Measurements from ENCODE around the gene C1orf198. TPM values are rescaled to one million over a fixed set of nuclear protein-coding genes. Genes with fewer than 3 reads are reported as not detected.

C1orf198 gene
- total and polyA plus RNA-seq, 2 of the 8 experiments (the other 6 are each of a cell fraction or from before 2014, with no cell fraction given) = 30.6 to 45.0 TPM

DNA sequence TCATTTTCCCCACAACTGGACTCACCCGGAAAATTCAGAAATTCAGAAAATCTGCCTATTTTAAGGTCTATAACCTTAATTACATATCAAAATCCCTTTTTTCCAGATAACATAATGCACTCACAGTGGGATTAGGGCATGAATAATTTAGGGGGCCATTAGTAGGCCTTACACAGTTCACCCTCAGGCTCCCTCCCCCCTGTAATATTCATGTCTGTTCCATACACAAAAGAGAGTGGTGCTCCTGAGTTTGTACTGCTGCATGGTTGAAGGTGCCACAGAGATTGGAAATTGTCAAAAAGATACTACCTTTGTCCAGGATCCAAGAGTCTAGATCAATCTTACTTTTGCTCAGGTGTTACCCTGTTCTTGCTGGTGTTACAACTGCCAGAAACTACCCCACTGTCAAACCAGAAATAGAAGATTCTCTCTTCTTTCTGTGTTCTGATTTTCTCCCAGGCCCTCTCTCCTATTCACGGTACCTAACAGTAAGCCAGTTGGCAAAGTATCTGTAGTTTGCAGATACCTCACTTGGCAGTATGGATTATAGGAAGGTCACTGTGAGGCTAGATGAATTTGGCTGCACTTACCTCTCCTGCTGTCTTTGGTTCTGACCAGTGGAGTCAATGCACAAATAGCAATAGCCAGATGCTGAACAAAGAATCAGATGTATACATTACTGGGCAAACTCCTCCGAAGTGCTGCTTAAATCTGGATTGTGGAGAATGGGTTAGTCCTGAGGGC, 53.2 kb downstream of the C1orf198 start:
- no peak overlapping the region for H4K8ac ChIP-seq (ENCODE audit: extremely low read depth, insufficient read depth, low read length)
- H3K79me2 ChIP-seq (ENCODE audit: control insufficient read depth in 1 of 2, insufficient read depth in 2 of 2, low read length in 2 of 2) = no peaks in the 10 kb centered on the region
- H3K23me2 ChIP-seq (ENCODE audit: low read depth, low read length) = no peaks in the 10 kb centered on the region
- no peak overlapping the region for H3K23ac ChIP-seq (ENCODE audit: insufficient read length)
- H3K56ac ChIP-seq (replicated peaks; ENCODE audit: insufficient read length, low read depth, low read length) = no peak overlapping the region
- 96% methylated on average over 3 of the region's 3 CpGs; no CpG with 5 or more reads in 1 of the 2 experiments for WGBS, 2 experiments (ENCODE audit: extremely low coverage in 1 of 2, insufficient coverage in 1 of 2, insufficient read length in 1 of 2, insufficient replicate concordance in 2 of 2, low coverage in 1 of 2, low lambda C conversion rate in 2 of 2, missing lambda C conversion rate in 1 of 2)
- H4K20me1 ChIP-seq (replicated peaks in 1 of 2; ENCODE audit: control insufficient read depth in 1 of 2, insufficient read depth in 2 of 2, low read length in 2 of 2) = peaks cover 0 to 1% of the 10 kb centered on the region in 2 experiments
- H3K27ac ChIP-seq (ENCODE audit: low read depth, low read length) = no peak overlapping the region
- ChIA-PET POLR2A (ENCODE audit: partially characterized antibody) (interaction anchor here (0.8 kb wide), 1 partner anchor 15 kb away, joined by 3 read pairs; no protein-coding TSS in a partner anchor), CTCF (ENCODE audit: partially characterized antibody) (interaction anchor here (0.6 to 0.9 kb wide), 3 partner anchors 11 to 18 kb away, joined by 3 to 4 read pairs (median 3); no protein-coding TSS in a partner anchor)
- no peak overlapping the region for H2BK20ac ChIP-seq (ENCODE audit: low read length)
- no peak overlapping the region for H2AK5ac ChIP-seq (ENCODE audit: low read depth, low read length)
- no peaks in the 10 kb centered on the region for H3K79me1 ChIP-seq (ENCODE audit: low read depth, low read length)
- H3K9me3 ChIP-seq (ENCODE audit: insufficient read depth in 2 of 2, low read depth in 1 of 2, low read length in 1 of 2) = 0 out of 4 replicates have a peak, but pooled peaks cover 0 to 5% of the 10 kb centered on the region in 2 experiments
- DNase-seq (ENCODE audit: low read depth in 1 of 2, low spot score in 2 of 2) (no peak), FAIRE-seq (no peak)
- no peak overlapping the region for H2BK15ac ChIP-seq (ENCODE audit: low read length)
- H2BK5ac ChIP-seq (ENCODE audit: low read depth, low read length) = no peak overlapping the region
- H3K18ac ChIP-seq (ENCODE audit: extremely low read depth, low read length) = no peak overlapping the region
- no peak overlapping the region for H2BK12ac ChIP-seq (ENCODE audit: low read depth, low read length)
- H3K14ac ChIP-seq (ENCODE audit: insufficient read length) = no peak overlapping the region
- H2BK120ac ChIP-seq (replicated peaks; ENCODE audit: low read depth, low read length) = no peak overlapping the region
- no peaks in the 10 kb centered on the region for H3K27me3 ChIP-seq (replicated peaks in 1 of 4; ENCODE audit: control insufficient read depth in 3 of 4, extremely low read depth in 1 of 4, insufficient read depth in 3 of 4, low read length in 3 of 4)
- no peak overlapping the region for H4K5ac ChIP-seq (ENCODE audit: insufficient read length, low read depth, low read length)
- no peak overlapping the region for H3K9ac ChIP-seq (replicated peaks in 1 of 4; ENCODE audit: extremely low read depth in 1 of 4, low read depth in 3 of 4, low read length in 3 of 4)
- H2AFZ ChIP-seq (ENCODE audit: low read length) = no peak overlapping the region
- no peaks in the 10 kb centered on the region for H3K36me3 ChIP-seq (ENCODE audit: control insufficient read depth in 2 of 4, insufficient read depth in 4 of 4, low read length in 3 of 4)
- H3K4ac ChIP-seq (replicated peaks; ENCODE audit: insufficient read length, low read depth, low read length) = no peak overlapping the region
- H3K4me1 ChIP-seq (replicated peaks in 1 of 4; ENCODE audit: control insufficient read depth in 3 of 4, insufficient read depth in 4 of 4, low read length in 3 of 4) = no peaks in the 10 kb centered on the region
- H4K91ac ChIP-seq (replicated peaks; ENCODE audit: insufficient read length, low read length) = no peak overlapping the region
- no peak overlapping the region for H3K4me3 ChIP-seq (ENCODE audit: extremely low read depth in 1 of 4, insufficient read depth in 2 of 4, low read depth in 3 of 4, low read length in 4 of 4)
- H3K4me2 ChIP-seq (ENCODE audit: insufficient read depth in 1 of 2, low read depth in 2 of 2, low read length in 2 of 2) = no peak overlapping the region
- TF ChIP-seq, protein P1, sequence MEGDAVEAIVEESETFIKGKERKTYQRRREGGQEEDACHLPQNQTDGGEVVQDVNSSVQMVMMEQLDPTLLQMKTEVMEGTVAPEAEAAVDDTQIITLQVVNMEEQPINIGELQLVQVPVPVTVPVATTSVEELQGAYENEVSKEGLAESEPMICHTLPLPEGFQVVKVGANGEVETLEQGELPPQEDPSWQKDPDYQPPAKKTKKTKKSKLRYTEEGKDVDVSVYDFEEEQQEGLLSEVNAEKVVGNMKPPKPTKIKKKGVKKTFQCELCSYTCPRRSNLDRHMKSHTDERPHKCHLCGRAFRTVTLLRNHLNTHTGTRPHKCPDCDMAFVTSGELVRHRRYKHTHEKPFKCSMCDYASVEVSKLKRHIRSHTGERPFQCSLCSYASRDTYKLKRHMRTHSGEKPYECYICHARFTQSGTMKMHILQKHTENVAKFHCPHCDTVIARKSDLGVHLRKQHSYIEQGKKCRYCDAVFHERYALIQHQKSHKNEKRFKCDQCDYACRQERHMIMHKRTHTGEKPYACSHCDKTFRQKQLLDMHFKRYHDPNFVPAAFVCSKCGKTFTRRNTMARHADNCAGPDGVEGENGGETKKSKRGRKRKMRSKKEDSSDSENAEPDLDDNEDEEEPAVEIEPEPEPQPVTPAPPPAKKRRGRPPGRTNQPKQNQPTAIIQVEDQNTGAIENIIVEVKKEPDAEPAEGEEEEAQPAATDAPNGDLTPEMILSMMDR (IDR thresholded peaks at IDR 0.05; ENCODE audit: control extremely low read depth in 1 of 3, insufficient read depth in 1 of 3, low read depth in 1 of 3, low read length in 3 of 3) = no peak
- TF ChIP-seq SP2 (IDR thresholded peaks at IDR 0.05; ENCODE audit: low read length) (no peak), SUZ12 (IDR thresholded peaks at IDR 0.05; ENCODE audit: low read length) (no peak), RNF2 (IDR thresholded peaks at IDR 0.05; ENCODE audit: borderline replicate concordance, low read depth, low read length, missing control alignments, poor library complexity, severe bottlenecking) (no peak), JUND (IDR thresholded peaks at IDR 0.05; ENCODE audit: low read length) (no peak), PHF8 (conservative IDR thresholded peaks at IDR 0.05; ENCODE audit: low read depth, low read length) (no peak), NANOG (IDR thresholded peaks at IDR 0.05; ENCODE audit: insufficient read depth, low read depth, low read length, poor library complexity, severe bottlenecking) (no peak)
- TF ChIP-seq, protein P2, sequence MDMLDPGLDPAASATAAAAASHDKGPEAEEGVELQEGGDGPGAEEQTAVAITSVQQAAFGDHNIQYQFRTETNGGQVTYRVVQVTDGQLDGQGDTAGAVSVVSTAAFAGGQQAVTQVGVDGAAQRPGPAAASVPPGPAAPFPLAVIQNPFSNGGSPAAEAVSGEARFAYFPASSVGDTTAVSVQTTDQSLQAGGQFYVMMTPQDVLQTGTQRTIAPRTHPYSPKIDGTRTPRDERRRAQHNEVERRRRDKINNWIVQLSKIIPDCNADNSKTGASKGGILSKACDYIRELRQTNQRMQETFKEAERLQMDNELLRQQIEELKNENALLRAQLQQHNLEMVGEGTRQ (IDR thresholded peaks at IDR 0.05; ENCODE audit: low read length) = no peak
